GM21381 (cell line): ENCODE data around the gene KCNK5.

Experiments
- ATAC-seq: cut with Tn5 transposase; IDR thresholded peaks from one replicate; pipeline ENCODE4 v1.9.1; 2021; ENCODE audit warnings: mild to moderate bottlenecking, moderate library complexity; ENCODE audit not compliant: unreplicated experiment

Gene KCNK5

GRCh38 chr6:39217177-39217864 is 12.0 kb downstream of the KCNK5 start:
- no peak for ATAC-seq

DNA sequence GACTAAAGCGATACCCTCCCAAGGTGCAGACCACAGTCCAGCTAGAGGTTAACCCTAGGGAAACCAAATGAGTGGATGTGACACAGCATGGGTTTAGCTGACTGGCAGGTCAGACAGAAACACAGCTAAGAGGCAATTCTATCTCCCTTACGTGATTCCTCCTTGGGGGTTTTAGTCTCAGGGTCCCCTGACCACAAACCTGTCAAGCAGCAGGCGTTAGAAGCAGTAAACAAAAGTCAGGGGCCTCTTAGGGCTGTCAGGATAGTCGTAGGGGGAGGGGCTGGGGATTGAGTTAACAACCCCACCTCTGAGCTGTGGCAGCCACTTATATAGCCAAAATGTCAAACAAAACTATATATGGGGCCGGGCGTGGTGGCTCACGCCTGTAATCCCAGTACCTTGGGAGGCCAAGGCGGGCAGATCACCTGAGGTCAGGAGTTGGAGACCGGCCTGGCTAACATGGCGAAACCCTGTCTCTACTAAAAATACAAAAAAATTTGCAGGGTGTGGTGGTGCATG is 13.6 kb downstream of the KCNK5 start:
- no peak for ATAC-seq

- no peak for ATAC-seq
Observed at GRCh38 chr6:39214846-39215639, 14.2 kb downstream of the KCNK5 start.

GRCh38 chr6:39214120-39214813 is 15.0 kb downstream of the KCNK5 start:
- ATAC-seq: no peak

DNA sequence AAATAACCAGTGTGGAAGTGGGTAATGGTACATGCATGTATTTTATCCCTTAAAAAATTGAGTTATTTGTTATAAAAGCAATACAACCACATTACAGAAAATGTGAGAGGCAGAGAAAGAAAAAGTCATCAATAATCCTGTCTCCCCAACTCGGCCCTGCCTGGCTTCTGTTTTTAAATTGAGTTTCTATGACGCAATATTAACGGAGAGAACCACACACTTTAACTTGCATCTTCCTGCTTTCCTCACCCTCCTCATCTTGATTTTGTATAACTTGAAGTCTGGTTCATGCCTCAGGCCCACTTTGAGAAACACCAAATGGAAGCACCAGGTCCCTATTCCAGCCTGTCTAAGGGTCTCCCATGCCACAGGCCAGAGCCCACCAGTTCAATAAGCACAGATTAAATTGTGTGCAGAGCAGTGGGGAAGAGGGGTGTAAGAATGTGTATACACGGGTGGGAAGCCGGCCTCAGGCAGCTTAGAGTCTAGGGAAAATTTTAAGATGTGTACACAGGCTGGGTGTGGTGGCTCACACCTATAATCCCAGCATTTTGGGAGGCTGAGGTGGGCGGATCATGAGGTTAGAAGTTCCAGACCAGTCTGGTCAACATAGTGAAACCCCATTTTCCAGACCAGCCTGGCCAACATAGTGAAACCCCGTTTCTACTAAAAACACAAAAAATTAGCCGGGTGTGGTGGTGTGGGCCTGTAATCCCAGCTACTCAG is 15.9 kb downstream of the KCNK5 start:
- no peak for ATAC-seq

- ATAC-seq: no peak
Observed at GRCh38 chr6:39211183-39211582, 18.1 kb downstream of the KCNK5 start.

DNA sequence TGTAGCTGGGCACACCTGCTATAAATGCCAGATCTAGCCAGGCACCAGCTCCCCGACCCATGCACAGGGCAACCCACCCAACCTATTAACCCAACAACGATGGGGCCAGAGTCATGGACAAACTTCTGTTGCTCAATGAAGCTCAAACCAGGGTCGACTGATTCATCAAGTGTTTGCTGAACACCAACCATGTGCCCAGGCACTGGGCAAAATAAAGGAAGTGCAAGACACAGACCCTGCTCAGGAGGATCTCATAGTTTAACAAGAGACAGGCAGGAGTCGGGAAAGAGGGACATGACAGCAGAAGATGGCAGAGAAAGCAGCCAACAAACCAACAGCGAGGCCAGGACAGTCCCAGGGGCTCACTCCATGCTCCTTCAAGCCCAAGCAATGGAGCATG is 18.8 kb downstream of the KCNK5 start:
- no peak for ATAC-seq

DNA sequence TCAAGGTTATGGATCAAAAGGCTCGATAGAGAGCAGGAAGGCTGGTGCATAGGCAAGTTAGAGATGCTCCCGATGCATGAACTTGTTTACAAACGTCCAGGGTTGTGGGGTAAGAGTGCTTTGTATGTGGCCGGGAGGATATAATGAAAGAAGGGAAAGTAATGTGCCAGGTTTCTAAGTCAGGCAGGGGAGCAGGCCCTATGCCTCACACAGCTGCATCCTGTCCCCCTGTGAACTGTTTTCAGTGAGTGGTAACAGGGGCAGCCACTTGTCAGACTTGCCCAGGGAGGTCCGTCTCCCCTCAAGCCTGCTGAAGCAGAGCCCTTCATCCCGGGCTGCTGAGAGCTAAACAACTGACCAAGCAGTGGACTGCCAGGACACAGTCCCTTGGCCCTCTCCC is 19.4 kb downstream of the KCNK5 start:
- no peak for ATAC-seq

GRCh38 chr6:39209360-39209811 is 19.9 kb downstream of the KCNK5 start:
- ATAC-seq: no peak

- ATAC-seq: no peak
Observed at GRCh38 chr6:39208223-39208739, 21.0 kb downstream of the KCNK5 start.

GRCh38 chr6:39207416-39208222 is 21.7 kb downstream of the KCNK5 start:
- no peak for ATAC-seq

DNA sequence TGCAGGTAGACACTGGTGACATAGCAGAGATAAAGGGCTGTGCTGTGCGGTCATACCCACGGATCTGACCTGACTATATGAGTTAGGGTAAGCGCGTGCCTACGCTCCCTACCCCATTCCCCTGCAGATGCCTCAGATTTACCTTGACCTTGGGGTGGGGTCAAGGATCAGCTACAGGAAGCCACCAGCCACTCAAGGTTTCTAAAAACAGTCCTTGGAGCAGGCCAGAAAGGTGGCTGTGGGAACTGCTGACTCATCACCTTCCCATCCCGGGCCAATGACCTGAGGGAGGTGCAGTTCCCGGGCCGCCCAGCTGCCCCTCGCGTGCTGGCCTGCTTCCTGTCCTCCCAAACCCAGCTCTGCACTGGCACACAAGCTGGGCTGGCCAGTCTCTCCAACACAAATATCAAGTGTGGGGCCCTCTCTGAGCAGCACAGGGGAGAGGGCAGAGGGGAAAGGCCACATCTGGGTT is 23.0 kb downstream of the KCNK5 start:
- no peak for ATAC-seq

- ATAC-seq: no peak
Observed at GRCh38 chr6:39204646-39205244, 24.5 kb downstream of the KCNK5 start.

GRCh38 chr6:39204160-39204495 is 25.1 kb downstream of the KCNK5 start:
- no peak for ATAC-seq

DNA sequence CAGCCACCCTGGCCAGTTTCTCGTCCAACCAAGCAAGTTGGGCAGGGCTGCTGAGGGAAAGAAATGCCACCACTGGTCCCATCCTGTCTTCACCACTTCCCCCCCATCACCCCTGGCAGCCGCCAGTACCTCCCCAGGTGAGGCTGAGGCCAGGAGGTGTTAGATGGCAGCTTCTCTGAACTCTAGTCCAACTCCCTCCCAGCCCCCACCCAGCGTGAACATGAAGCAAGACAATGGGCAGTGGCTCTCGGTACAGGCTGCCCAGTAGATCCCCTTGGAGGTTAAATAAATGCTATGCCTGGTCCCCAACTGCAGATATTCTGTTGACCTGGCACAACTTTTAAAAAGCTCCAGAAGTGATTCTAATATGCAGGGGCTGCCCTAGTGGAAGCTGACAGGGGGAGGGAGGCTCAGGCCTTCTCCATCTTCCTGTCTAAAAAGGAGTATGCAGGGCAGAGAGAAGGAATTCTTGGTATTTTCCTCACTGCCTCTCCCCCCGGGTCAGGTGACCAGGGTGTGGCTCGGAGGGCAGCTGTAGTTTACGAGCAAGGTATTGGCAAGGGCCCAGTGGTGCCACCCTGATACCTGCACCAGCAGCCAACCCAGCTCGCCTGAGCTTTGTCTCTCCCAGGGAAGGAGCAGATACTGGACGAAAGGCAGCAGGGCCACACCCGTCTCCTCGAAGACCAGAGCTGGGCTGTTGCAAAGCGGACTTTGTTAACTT is 25.7 kb downstream of the KCNK5 start:
- no peak for ATAC-seq

GRCh38 chr6:39202166-39202565 is 27.1 kb downstream of the KCNK5 start:
- ATAC-seq: no peak

GRCh38 chr6:39200498-39201020 is 28.7 kb downstream of the KCNK5 start:
- no peak for ATAC-seq

GRCh38 chr6:39199976-39200375 is 29.3 kb downstream of the KCNK5 start:
- no peak for ATAC-seq
